PC-9 (cell line): ENCODE measurements around the gene CPPED1. TPM values are rescaled to one million over a fixed set of nuclear protein-coding genes. Genes with fewer than 3 reads are reported as not detected.

Experiments
- BruUV-seq: library from RNA; stranded (reverse); fragments of 400-500 nt; replicated peaks from 2 replicates; lab custom pipeline; 2021; lab: Mats Ljungman, UMichigan
- CTCF ChIA-PET: fragments of 300-600 bp; sonication (Branson Sonifier 250); formaldehyde crosslinking; loops from one replicate; lab custom pipeline; 2022; ENCODE audit warnings: antibody characterized with exemption; lab: Charles Lee
- POLR2A ChIA-PET: fragments of 300-600 bp; sonication (Branson Sonifier 250); formaldehyde crosslinking; loops from one replicate; lab custom pipeline; 2022; ENCODE audit warnings: antibody characterized with exemption; ENCODE audit not compliant: unreplicated experiment; lab: Charles Lee
- DNase-seq, 2 experiments: peaks; one replicate each; pipeline versions ENCODE4 v3.0.0 to v3.0.0-alpha.2; 2015 to 2022; ENCODE audit warnings: mixed read lengths in 1 of 2
- H2AFZ ChIP-seq: fragments of 200-600 bp; sonication (generic); 2 replicates; pipeline ENCODE4 v1.8.1; 2017; ENCODE audit warnings: antibody characterized with exemption
- H3F3A ChIP-seq: fragments of 200-600 bp; sonication (generic); 2 replicates; pipeline ENCODE4 v1.8.1; 2017; ENCODE audit warnings: antibody characterized with exemption, mild to moderate bottlenecking, low read depth; ENCODE audit not compliant: insufficient read depth
- H3K27ac ChIP-seq: fragments of 200-600 bp; sonication (generic); 2 replicates; pipeline ENCODE4 v1.6.1; 2016; ENCODE audit warnings: mixed run types
- H3K27me3 ChIP-seq: fragments of 200-600 bp; sonication (generic); 2 replicates; pipeline ENCODE4 v1.6.1; 2016; ENCODE audit warnings: low read depth, mixed run types; ENCODE audit not compliant: insufficient read depth
- H3K36me3 ChIP-seq: fragments of 200-600 bp; sonication (generic); 2 replicates; pipeline ENCODE4 v1.6.1; 2016; ENCODE audit warnings: low read depth, mixed run types
- H3K4me1 ChIP-seq: fragments of 200-600 bp; sonication (generic); replicated peaks from 2 replicates; pipeline ENCODE4 v1.6.1; 2016; ENCODE audit warnings: mixed run types; ENCODE audit not compliant: insufficient read depth
- H3K4me2 ChIP-seq: fragments of 200-600 bp; sonication (generic); 2 replicates; pipeline ENCODE4 v1.6.1; 2017; ENCODE audit warnings: mixed run types
- H3K4me3 ChIP-seq: fragments of 200-600 bp; sonication (generic); 2 replicates; pipeline ENCODE4 v1.6.1; 2016; ENCODE audit warnings: mixed run types
- H3K79me2 ChIP-seq: fragments of 200-600 bp; sonication (generic); 2 replicates; pipeline ENCODE4 v1.6.1; 2017; ENCODE audit warnings: low read depth, mixed run types
- H3K9me2 ChIP-seq: fragments of 200-600 bp; sonication (generic); 2 replicates; pipeline ENCODE4 v1.8.1; 2017; ENCODE audit warnings: mild to moderate bottlenecking; ENCODE audit not compliant: insufficient read depth
- H3K9me3 ChIP-seq: fragments of 200-600 bp; sonication (generic); 2 replicates; pipeline ENCODE4 v1.8.1; 2016; ENCODE audit warnings: low read depth; ENCODE audit not compliant: insufficient read depth
- H4K20me1 ChIP-seq: fragments of 200-600 bp; sonication (generic); 2 replicates; pipeline ENCODE4 v1.8.1; 2017; ENCODE audit not compliant: insufficient read depth
- EZH2 ChIP-seq: fragments of 200-600 bp; sonication (generic); IDR thresholded peaks from 2 replicates; pipeline ENCODE4 v1.8.0; 2017; ENCODE audit warnings: antibody characterized with exemption, low read depth
- intact Hi-C: fragments of 100-400 bp; cut with micrococcal nuclease; formaldehyde crosslinking; loops from one replicate; pipeline ENCODE4 v1.10.0; 2022; ENCODE audit not compliant: unreplicated experiment
- total RNA-seq: library from RNA; stranded (reverse); gene quantifications from 2 replicates; pipeline ENCODE4 v1.2.3, GENCODE V29; 2021
- TF ChIP-seq, protein P1 (sequence below): fragments of 200-600 bp; sonication (generic); conservative IDR thresholded peaks from 2 replicates; pipeline ENCODE4 v1.6.1; 2017; ENCODE audit warnings: mixed run types, antibody characterized with exemption, mild to moderate bottlenecking, moderate library complexity

CPPED1 gene
- total RNA-seq, 1 experiment from 2014 or later, result 66.9 TPM

DNA sequence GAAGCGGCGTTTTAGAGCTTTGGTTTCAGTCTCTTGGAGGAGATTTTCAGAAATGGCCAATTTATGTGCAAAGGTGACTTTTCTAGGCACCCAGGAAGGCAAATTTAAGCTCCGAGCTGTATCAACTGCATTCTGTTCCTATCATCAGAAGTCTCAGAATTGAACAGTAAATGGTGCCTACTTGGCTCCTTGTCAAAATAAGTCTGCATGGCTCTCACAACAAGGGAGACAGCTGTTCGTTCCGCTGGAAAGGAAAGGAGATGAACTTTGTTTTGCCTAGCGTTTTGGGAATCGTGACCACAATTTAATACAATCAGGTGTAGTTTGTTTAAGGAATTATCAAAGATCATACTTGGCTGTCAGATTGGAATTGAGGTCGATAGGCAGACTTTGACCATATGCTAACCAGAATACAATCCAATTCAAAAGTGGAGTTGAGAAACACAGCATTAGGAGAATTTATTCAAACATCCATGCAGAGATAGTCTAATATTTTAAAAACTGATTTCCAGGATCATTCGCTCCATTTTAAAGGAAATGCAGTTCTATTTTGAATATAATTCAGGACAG is 139.4 kb downstream of the CPPED1 start:
- H3K9me3 ChIP-seq, result peaks cover 15% of the 10 kb centered on the region; the same call in 1 of the 2 replicates
- POLR2A ChIA-PET, result no interaction called here
- no peak for DNase-seq
- H4K20me1 ChIP-seq, result no peaks in the 10 kb centered on the region
- intact Hi-C loops, result no loop called here
- H3K36me3 ChIP-seq, result no peaks in the 10 kb centered on the region
- no peaks in the 10 kb centered on the region for H3F3A ChIP-seq
- TF ChIP-seq, protein P1, sequence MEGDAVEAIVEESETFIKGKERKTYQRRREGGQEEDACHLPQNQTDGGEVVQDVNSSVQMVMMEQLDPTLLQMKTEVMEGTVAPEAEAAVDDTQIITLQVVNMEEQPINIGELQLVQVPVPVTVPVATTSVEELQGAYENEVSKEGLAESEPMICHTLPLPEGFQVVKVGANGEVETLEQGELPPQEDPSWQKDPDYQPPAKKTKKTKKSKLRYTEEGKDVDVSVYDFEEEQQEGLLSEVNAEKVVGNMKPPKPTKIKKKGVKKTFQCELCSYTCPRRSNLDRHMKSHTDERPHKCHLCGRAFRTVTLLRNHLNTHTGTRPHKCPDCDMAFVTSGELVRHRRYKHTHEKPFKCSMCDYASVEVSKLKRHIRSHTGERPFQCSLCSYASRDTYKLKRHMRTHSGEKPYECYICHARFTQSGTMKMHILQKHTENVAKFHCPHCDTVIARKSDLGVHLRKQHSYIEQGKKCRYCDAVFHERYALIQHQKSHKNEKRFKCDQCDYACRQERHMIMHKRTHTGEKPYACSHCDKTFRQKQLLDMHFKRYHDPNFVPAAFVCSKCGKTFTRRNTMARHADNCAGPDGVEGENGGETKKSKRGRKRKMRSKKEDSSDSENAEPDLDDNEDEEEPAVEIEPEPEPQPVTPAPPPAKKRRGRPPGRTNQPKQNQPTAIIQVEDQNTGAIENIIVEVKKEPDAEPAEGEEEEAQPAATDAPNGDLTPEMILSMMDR, result no peak
- no peak for TF ChIP-seq EZH2
- H3K79me2 ChIP-seq, result no peaks in the 10 kb centered on the region
- H3K27ac ChIP-seq, result no peak overlapping the region
- CTCF ChIA-PET, result no interaction called here
- no peak overlapping the region for H2AFZ ChIP-seq
- no peak overlapping the region for H3K4me3 ChIP-seq
- H3K4me1 ChIP-seq, result no peaks in the 10 kb centered on the region
- no peaks in the 10 kb centered on the region for H3K27me3 ChIP-seq
- H3K4me2 ChIP-seq, result no peak overlapping the region
- no TSS peak for BruUV-seq
- no peaks in the 10 kb centered on the region for H3K9me2 ChIP-seq

DNA sequence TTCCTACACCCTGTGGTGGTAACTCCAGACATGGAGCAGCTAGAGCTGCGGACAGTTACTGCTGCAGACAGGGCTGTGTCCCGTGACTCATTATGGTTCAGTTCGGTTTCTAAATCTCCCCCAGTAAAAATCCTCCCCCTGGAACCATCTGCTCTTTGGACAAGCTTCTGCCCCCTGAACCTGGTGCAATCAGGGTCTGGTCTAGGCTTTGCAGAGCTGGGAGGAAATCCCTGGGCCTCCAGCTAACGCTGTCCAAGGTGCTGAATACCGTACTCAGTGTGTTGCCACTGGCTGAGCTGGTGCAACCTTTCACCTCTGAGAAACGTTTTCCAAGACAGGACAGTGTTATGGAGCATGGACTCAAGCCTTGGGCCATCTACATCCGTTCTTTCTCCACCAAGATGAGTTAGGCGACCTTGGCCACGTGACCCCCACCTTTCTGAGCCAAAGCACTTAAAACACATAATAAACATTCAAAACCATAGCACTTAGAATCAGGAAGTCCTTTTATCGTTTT is 142.0 kb downstream of the CPPED1 start:
- intact Hi-C loops, result no loop called here
- no peaks in the 10 kb centered on the region for H3K36me3 ChIP-seq
- H3K4me2 ChIP-seq, result no peak overlapping the region
- H4K20me1 ChIP-seq, result no peaks in the 10 kb centered on the region
- no TSS peak for BruUV-seq
- no peaks in the 10 kb centered on the region for H3K4me1 ChIP-seq
- peak in 1 of 2 experiments; percentile 30 for DNase-seq
- no peaks in the 10 kb centered on the region for H3K9me3 ChIP-seq
- H3K9me2 ChIP-seq, result no peaks in the 10 kb centered on the region
- 0 out of 2 replicates have a peak, but pooled peaks cover 4% of the 10 kb centered on the region for H3F3A ChIP-seq
- no peak overlapping the region for H3K4me3 ChIP-seq
- no peaks in the 10 kb centered on the region for H3K27me3 ChIP-seq
- no peaks in the 10 kb centered on the region for H3K79me2 ChIP-seq
- CTCF ChIA-PET, result no interaction called here
- POLR2A ChIA-PET, result no interaction called here
- TF ChIP-seq, protein P1, result no peak
- no peak for TF ChIP-seq EZH2
- no peak overlapping the region for H3K27ac ChIP-seq
- no peak overlapping the region for H2AFZ ChIP-seq

DNA sequence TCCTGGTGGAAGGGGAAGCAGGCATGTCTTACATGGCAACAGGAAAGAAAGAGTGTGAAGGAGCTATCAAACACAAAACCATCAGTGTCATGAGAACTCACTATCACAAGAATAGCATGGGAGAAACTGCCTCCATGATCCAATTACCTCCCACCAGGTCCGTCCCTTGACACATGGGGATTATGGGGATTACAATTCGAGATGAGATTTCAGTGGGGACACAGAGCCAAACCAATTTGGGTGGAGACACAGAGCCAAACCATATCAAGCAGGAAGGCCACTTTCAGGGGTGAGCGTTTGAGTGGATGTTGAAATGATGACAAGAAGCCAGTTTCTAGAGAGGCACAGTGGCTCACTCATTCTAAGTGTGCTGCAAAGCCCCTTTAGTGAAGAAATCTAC is 143.8 kb downstream of the CPPED1 start:
- H2AFZ ChIP-seq, result no peak overlapping the region
- TF ChIP-seq, protein P1, result no peak
- TF ChIP-seq EZH2, result no peak
- ChIA-PET POLR2A (no interaction called here), CTCF (no interaction called here)
- H3K79me2 ChIP-seq, result no peaks in the 10 kb centered on the region
- H3F3A ChIP-seq, result 0 out of 2 replicates have a peak, but pooled peaks cover 4% of the 10 kb centered on the region
- intact Hi-C loops, result no loop called here
- H4K20me1 ChIP-seq, result no peaks in the 10 kb centered on the region
- H3K4me1 ChIP-seq, result no peaks in the 10 kb centered on the region
- no peaks in the 10 kb centered on the region for H3K27me3 ChIP-seq
- no TSS peak for BruUV-seq
- no peaks in the 10 kb centered on the region for H3K9me2 ChIP-seq
- no peak for DNase-seq
- no peak overlapping the region for H3K4me3 ChIP-seq
- no peak overlapping the region for H3K4me2 ChIP-seq
- H3K9me3 ChIP-seq, result no peaks in the 10 kb centered on the region
- H3K27ac ChIP-seq, result no peak overlapping the region
- no peaks in the 10 kb centered on the region for H3K36me3 ChIP-seq
